ENCODE data around the gene PI4KB. TPM values are rescaled to one million over a fixed set of nuclear protein-coding genes. Genes with fewer than 3 reads are reported as not detected.

The PI4KB gene
- total RNA-seq, 1 experiment from 2014 or later, result 52.7 TPM

DNA sequence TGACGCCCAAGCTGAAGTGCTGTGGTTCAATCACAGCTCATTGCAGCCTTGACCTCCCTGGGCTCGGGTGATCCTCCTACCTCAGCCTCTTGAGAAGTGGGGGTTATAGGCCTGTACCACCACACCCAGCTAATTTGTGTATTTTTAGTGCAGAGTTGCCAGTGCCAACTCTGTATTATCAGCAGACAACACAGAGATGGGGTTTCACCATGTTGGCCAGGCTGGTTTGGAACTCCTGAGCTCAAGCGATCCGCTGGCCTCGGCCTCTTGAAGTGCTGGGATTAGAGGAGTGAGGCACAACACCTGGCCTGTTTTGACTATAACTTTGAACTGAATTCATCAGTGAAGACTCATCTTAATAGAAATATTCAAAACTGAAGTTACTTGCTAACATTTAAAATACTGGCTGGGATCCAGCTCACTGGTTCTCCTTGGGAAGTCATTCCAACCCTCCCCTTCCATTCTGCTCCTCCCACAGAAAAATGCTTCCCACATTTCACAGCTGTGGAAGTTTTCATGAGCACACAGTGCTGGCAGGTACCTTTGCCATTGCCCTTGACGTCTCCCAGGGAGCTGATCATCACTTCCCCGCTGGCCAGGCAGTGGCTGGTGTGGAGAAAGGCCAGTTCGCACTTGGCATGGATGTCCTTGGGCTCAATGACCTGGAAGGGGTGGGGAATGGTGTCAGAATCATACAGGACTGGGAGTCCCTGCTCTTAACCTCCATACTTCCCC is 40.6 kb upstream of the PI4KB start:
- intact Hi-C loops (cut with micrococcal nuclease; ENCODE audit: unreplicated experiment), result no loop called here
- ChIA-PET POLR2A (interaction anchor here (0.6 kb wide), 1 partner anchor 274 kb away, joined by 4 read pairs; no protein-coding TSS in a partner anchor), CTCF (no interaction called here)
- H3K4me1 ChIP-seq (ENCODE audit: control insufficient read depth, insufficient read depth, low read length), result peaks cover 9% of the 10 kb centered on the region
- no peaks in the 10 kb centered on the region for H3K27me3 ChIP-seq (ENCODE audit: control insufficient read depth, insufficient read depth, low read length)
- H3K4me3 ChIP-seq (ENCODE audit: low read depth in 2 of 2, low read length in 2 of 2), result no peak overlapping the region
- in situ Hi-C loops (cut with HindIII; ENCODE audit: low pct_unique_long_range_greater_than_20kb, low sequenced_read_pairs), result no loop called here
- no peaks in the 10 kb centered on the region for H3K9me3 ChIP-seq (ENCODE audit: control insufficient read depth, insufficient read depth, low read depth, low read length)
- no TSS peak for BruUV-seq (replicated peaks)
- ATAC-seq, result no peak
- no peak overlapping the region for H3K27ac ChIP-seq (ENCODE audit: low read length)
- TF ChIP-seq TCF7L2 (IDR thresholded peaks at IDR 0.05; ENCODE audit: low read depth, low read length) (no peak), SIN3A (IDR thresholded peaks at IDR 0.05; ENCODE audit: borderline replicate concordance, insufficient read depth, low read depth, low read length) (no peak), CTCF (IDR thresholded peaks at IDR 0.05) (no peak), POLR2AphosphoS5 (IDR thresholded peaks at IDR 0.05; ENCODE audit: low read depth, low read length) (no peak)
- TF ChIP-seq, protein P1, sequence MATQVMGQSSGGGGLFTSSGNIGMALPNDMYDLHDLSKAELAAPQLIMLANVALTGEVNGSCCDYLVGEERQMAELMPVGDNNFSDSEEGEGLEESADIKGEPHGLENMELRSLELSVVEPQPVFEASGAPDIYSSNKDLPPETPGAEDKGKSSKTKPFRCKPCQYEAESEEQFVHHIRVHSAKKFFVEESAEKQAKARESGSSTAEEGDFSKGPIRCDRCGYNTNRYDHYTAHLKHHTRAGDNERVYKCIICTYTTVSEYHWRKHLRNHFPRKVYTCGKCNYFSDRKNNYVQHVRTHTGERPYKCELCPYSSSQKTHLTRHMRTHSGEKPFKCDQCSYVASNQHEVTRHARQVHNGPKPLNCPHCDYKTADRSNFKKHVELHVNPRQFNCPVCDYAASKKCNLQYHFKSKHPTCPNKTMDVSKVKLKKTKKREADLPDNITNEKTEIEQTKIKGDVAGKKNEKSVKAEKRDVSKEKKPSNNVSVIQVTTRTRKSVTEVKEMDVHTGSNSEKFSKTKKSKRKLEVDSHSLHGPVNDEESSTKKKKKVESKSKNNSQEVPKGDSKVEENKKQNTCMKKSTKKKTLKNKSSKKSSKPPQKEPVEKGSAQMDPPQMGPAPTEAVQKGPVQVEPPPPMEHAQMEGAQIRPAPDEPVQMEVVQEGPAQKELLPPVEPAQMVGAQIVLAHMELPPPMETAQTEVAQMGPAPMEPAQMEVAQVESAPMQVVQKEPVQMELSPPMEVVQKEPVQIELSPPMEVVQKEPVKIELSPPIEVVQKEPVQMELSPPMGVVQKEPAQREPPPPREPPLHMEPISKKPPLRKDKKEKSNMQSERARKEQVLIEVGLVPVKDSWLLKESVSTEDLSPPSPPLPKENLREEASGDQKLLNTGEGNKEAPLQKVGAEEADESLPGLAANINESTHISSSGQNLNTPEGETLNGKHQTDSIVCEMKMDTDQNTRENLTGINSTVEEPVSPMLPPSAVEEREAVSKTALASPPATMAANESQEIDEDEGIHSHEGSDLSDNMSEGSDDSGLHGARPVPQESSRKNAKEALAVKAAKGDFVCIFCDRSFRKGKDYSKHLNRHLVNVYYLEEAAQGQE (IDR thresholded peaks at IDR 0.05; ENCODE audit: insufficient read depth in 1 of 2, low read depth in 2 of 2, low read length in 1 of 2), result no peak
- no peaks in the 10 kb centered on the region for H3K36me3 ChIP-seq (ENCODE audit: control insufficient read depth, insufficient read depth, low read length)
- DNase-seq (ENCODE audit: low read depth, low spot score), result no peak

GRCh38 chr1:151364996-151365395 is 37.8 kb upstream of the PI4KB start:
- intact Hi-C loops (cut with micrococcal nuclease; ENCODE audit: unreplicated experiment), result no loop called here
- no TSS peak for BruUV-seq (replicated peaks)
- Histone ChIP-seq H3K36me3 (ENCODE audit: control insufficient read depth, insufficient read depth, low read length) (no peaks in the 10 kb centered on the region), H3K4me1 (ENCODE audit: control insufficient read depth, insufficient read depth, low read length) (no peaks in the 10 kb centered on the region), H3K27me3 (ENCODE audit: control insufficient read depth, insufficient read depth, low read length) (no peaks in the 10 kb centered on the region), H3K27ac (ENCODE audit: low read length) (no peak overlapping the region), H3K4me3 (ENCODE audit: low read depth in 2 of 2, low read length in 2 of 2) (no peak overlapping the region), H3K9me3 (ENCODE audit: control insufficient read depth, insufficient read depth, low read depth, low read length) (peaks cover 5% of the 10 kb centered on the region; the same call in 1 of the 2 replicates)
- DNase-seq (ENCODE audit: low read depth, low spot score) (no peak), ATAC-seq (no peak)
- in situ Hi-C loops (cut with HindIII; ENCODE audit: low pct_unique_long_range_greater_than_20kb, low sequenced_read_pairs), result no loop called here
- POLR2A ChIA-PET, result no interaction called here
- CTCF ChIA-PET, result no interaction called here
- TF ChIP-seq POLR2AphosphoS5 (IDR thresholded peaks at IDR 0.05; ENCODE audit: low read depth, low read length) (no peak), SIN3A (IDR thresholded peaks at IDR 0.05; ENCODE audit: borderline replicate concordance, insufficient read depth, low read depth, low read length) (no peak), TCF7L2 (IDR thresholded peaks at IDR 0.05; ENCODE audit: low read depth, low read length) (no peak), CTCF (IDR thresholded peaks at IDR 0.05) (no peak)
- TF ChIP-seq, protein P1 (IDR thresholded peaks at IDR 0.05; ENCODE audit: insufficient read depth in 1 of 2, low read depth in 2 of 2, low read length in 1 of 2), result no peak
